ENCODE data around the gene ARHGAP10.

Gene ARHGAP10

DNA sequence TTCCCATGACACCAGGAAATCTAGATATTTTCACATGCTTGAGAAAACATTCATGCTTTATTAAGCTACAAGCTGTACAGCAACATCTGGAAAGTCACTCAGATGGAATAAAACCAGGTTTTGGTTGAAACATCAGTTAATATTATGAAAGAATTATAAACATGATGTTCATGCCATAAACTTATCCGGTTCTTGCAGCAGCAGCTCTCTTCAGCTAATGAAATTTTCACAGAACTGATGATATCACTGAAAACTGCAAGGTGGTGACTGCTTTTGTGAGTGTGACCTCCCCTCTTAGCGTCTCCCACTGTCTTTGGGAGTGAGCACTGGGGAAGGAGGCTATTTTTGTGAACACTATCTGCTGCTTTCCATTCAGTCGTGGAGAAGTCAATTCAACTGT, 56.9 kb downstream of the ARHGAP10 start:
- peaks cover 5% of the 10 kb centered on the region for H3K27me3 ChIP-seq (ENCODE audit: insufficient read depth, low read length, poor library complexity)
- no peaks in the 10 kb centered on the region for H4K20me1 ChIP-seq (ENCODE audit: insufficient read depth, low read length)
- H3K36me3 ChIP-seq (ENCODE audit: insufficient read depth, low read length), result no peaks in the 10 kb centered on the region
- DNase-seq (no peak), ATAC-seq (ENCODE audit: insufficient read depth, low read depth) (no peak)
- H3K4me2 ChIP-seq (ENCODE audit: insufficient read depth, low read length), result no peak overlapping the region
- H3K4me1 ChIP-seq (ENCODE audit: insufficient read depth, low read length), result no peaks in the 10 kb centered on the region
- H3K9ac ChIP-seq (ENCODE audit: low read depth, low read length), result no peak overlapping the region
- TF ChIP-seq EZH2 (IDR thresholded peaks at IDR 0.05; ENCODE audit: borderline replicate concordance, low read depth, low read length, severe bottlenecking), result no peak
- TF ChIP-seq, protein P1, sequence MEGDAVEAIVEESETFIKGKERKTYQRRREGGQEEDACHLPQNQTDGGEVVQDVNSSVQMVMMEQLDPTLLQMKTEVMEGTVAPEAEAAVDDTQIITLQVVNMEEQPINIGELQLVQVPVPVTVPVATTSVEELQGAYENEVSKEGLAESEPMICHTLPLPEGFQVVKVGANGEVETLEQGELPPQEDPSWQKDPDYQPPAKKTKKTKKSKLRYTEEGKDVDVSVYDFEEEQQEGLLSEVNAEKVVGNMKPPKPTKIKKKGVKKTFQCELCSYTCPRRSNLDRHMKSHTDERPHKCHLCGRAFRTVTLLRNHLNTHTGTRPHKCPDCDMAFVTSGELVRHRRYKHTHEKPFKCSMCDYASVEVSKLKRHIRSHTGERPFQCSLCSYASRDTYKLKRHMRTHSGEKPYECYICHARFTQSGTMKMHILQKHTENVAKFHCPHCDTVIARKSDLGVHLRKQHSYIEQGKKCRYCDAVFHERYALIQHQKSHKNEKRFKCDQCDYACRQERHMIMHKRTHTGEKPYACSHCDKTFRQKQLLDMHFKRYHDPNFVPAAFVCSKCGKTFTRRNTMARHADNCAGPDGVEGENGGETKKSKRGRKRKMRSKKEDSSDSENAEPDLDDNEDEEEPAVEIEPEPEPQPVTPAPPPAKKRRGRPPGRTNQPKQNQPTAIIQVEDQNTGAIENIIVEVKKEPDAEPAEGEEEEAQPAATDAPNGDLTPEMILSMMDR (IDR thresholded peaks at IDR 0.05; ENCODE audit: borderline replicate concordance, extremely low read depth, low read length, poor library complexity, severe bottlenecking), result no peak
- no peak overlapping the region for H3K4me3 ChIP-seq (ENCODE audit: low read depth in 1 of 2, low read length in 2 of 2)
- H3K9me3 ChIP-seq (ENCODE audit: insufficient read depth, low read length, severe bottlenecking), result no peaks in the 10 kb centered on the region
- no peaks in the 10 kb centered on the region for H3K79me2 ChIP-seq (ENCODE audit: insufficient read depth, low read length)
- no peak overlapping the region for H2AFZ ChIP-seq (ENCODE audit: low read depth, low read length)
- H3K27ac ChIP-seq (ENCODE audit: low read length), result no peak overlapping the region

DNA sequence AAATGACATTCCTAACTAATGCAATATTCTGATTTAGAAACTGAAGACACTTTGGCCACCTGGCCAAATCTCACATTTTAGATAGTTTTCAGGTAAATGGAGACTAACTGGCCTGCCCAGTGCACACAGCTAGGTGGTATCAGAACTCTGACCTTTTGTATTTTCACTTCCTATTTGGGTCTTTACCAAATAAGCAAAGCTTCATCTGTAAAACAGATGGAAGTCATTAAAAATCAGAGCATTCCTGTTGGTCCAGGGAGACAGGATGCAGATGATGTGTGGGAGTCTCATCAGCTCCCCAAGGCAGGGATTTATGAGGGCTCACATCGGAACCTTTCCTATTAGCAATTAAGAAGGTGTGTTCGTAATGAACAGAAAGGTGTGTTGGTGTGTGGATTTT, 57.7 kb downstream of the ARHGAP10 start:
- DNase-seq, result no peak
- peaks cover 5% of the 10 kb centered on the region for H3K27me3 ChIP-seq (ENCODE audit: insufficient read depth, low read length, poor library complexity)
- H3K27ac ChIP-seq (ENCODE audit: low read length), result no peak overlapping the region
- no peak overlapping the region for H3K4me3 ChIP-seq (ENCODE audit: low read depth in 1 of 2, low read length in 2 of 2)
- H3K4me2 ChIP-seq (ENCODE audit: insufficient read depth, low read length), result no peak overlapping the region
- no peaks in the 10 kb centered on the region for H3K4me1 ChIP-seq (ENCODE audit: insufficient read depth, low read length)
- no peaks in the 10 kb centered on the region for H4K20me1 ChIP-seq (ENCODE audit: insufficient read depth, low read length)
- no peak for TF ChIP-seq EZH2 (IDR thresholded peaks at IDR 0.05; ENCODE audit: borderline replicate concordance, low read depth, low read length, severe bottlenecking)
- TF ChIP-seq, protein P1 (IDR thresholded peaks at IDR 0.05; ENCODE audit: borderline replicate concordance, extremely low read depth, low read length, poor library complexity, severe bottlenecking), result no peak
- ATAC-seq (ENCODE audit: insufficient read depth, low read depth), result no peak
- H2AFZ ChIP-seq (ENCODE audit: low read depth, low read length), result no peak overlapping the region
- no peaks in the 10 kb centered on the region for H3K9me3 ChIP-seq (ENCODE audit: insufficient read depth, low read length, severe bottlenecking)
- H3K36me3 ChIP-seq (ENCODE audit: insufficient read depth, low read length), result no peaks in the 10 kb centered on the region
- no peaks in the 10 kb centered on the region for H3K79me2 ChIP-seq (ENCODE audit: insufficient read depth, low read length)
- no peak overlapping the region for H3K9ac ChIP-seq (ENCODE audit: low read depth, low read length)

DNA sequence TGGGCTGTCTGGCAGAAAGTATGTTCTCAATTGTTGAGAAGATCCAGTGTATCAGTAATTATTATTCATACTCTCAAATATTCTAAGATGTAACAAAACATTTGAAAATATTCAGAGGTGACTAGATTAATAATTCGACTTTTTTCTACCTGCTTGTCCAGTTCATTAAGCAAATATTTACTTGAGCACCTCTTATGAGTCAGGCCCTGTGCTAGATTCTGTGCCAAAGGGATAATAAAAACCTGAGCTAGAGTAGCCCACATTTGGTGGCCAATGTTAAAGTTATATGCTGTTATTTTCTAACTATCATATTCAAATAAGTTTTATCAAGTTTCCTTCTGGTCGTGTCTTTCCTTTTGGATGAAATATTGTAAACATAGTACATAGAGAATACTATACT, 58.5 kb downstream of the ARHGAP10 start:
- no peaks in the 10 kb centered on the region for H3K79me2 ChIP-seq (ENCODE audit: insufficient read depth, low read length)
- ATAC-seq (ENCODE audit: insufficient read depth, low read depth), result no peak
- no peaks in the 10 kb centered on the region for H3K9me3 ChIP-seq (ENCODE audit: insufficient read depth, low read length, severe bottlenecking)
- no peak for DNase-seq
- TF ChIP-seq, protein P1 (IDR thresholded peaks at IDR 0.05; ENCODE audit: borderline replicate concordance, extremely low read depth, low read length, poor library complexity, severe bottlenecking), result no peak
- no peak for TF ChIP-seq EZH2 (IDR thresholded peaks at IDR 0.05; ENCODE audit: borderline replicate concordance, low read depth, low read length, severe bottlenecking)
- peaks cover 5% of the 10 kb centered on the region for H3K27me3 ChIP-seq (ENCODE audit: insufficient read depth, low read length, poor library complexity)
- no peaks in the 10 kb centered on the region for H4K20me1 ChIP-seq (ENCODE audit: insufficient read depth, low read length)
- H3K9ac ChIP-seq (ENCODE audit: low read depth, low read length), result no peak overlapping the region
- no peaks in the 10 kb centered on the region for H3K4me1 ChIP-seq (ENCODE audit: insufficient read depth, low read length)
- no peaks in the 10 kb centered on the region for H3K36me3 ChIP-seq (ENCODE audit: insufficient read depth, low read length)
- H3K4me3 ChIP-seq (ENCODE audit: low read depth in 1 of 2, low read length in 2 of 2), result no peak overlapping the region
- no peak overlapping the region for H3K4me2 ChIP-seq (ENCODE audit: insufficient read depth, low read length)
- no peak overlapping the region for H3K27ac ChIP-seq (ENCODE audit: low read length)
- H2AFZ ChIP-seq (ENCODE audit: low read depth, low read length), result no peak overlapping the region

DNA sequence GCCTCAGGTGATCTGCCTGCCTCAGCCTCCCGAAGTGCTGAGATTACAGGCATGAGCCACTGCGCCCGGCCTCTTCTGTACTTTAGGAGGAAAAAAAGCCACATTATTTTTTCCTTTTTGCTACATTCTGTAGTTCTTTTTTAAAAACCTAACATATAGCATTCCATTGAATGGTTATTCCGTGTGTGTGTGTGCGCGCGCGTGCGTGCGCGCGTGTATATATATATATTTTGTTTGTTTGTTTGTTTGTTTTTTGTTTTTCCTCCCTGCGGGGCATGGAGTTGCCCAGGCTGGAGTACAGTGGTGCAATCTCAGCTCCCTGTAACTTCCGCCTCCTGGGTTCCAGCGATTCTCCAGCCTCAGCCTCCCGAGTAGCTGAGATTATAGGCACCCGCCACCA, 59.5 kb downstream of the ARHGAP10 start:
- no peaks in the 10 kb centered on the region for H3K36me3 ChIP-seq (ENCODE audit: insufficient read depth, low read length)
- no peak overlapping the region for H3K9ac ChIP-seq (ENCODE audit: low read depth, low read length)
- no peaks in the 10 kb centered on the region for H3K27me3 ChIP-seq (ENCODE audit: insufficient read depth, low read length, poor library complexity)
- H3K4me2 ChIP-seq (ENCODE audit: insufficient read depth, low read length), result no peak overlapping the region
- DNase-seq (no peak), ATAC-seq (ENCODE audit: insufficient read depth, low read depth) (no peak)
- H4K20me1 ChIP-seq (ENCODE audit: insufficient read depth, low read length), result no peaks in the 10 kb centered on the region
- TF ChIP-seq, protein P1 (IDR thresholded peaks at IDR 0.05; ENCODE audit: borderline replicate concordance, extremely low read depth, low read length, poor library complexity, severe bottlenecking), result no peak
- no peak for TF ChIP-seq EZH2 (IDR thresholded peaks at IDR 0.05; ENCODE audit: borderline replicate concordance, low read depth, low read length, severe bottlenecking)
- no peaks in the 10 kb centered on the region for H3K9me3 ChIP-seq (ENCODE audit: insufficient read depth, low read length, severe bottlenecking)
- no peak overlapping the region for H3K4me3 ChIP-seq (ENCODE audit: low read depth in 1 of 2, low read length in 2 of 2)
- no peaks in the 10 kb centered on the region for H3K4me1 ChIP-seq (ENCODE audit: insufficient read depth, low read length)
- H3K79me2 ChIP-seq (ENCODE audit: insufficient read depth, low read length), result no peaks in the 10 kb centered on the region
- no peak overlapping the region for H3K27ac ChIP-seq (ENCODE audit: low read length)
- no peak overlapping the region for H2AFZ ChIP-seq (ENCODE audit: low read depth, low read length)

Data from DND-41 (cell line).